ENCODE results near the gene FRMPD1.

DNA sequence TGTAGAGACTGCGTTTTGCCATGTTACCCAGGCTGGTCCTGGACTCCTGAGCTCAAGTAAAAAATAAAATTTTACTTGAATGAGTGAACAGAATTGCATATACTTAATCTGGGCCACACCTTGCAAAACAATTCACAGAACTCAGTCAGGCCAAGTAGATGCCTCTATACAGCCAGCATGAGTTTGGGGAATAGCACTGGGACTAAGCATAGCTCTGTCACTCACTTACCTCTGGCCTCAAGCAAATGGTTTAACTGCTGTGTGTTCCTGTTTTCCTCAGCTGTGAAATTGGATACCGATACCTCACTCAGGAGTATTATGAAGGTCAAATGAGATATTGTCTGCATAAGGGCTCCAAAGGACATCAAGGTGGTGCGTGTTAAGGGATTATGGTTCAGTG, 10.9 kb upstream of the FRMPD1 start:
- TF ChIP-seq POLR2A (IDR thresholded peaks at IDR 0.05; ENCODE audit: low read length) (no peak), GATA1 (IDR thresholded peaks at IDR 0.05; ENCODE audit: low read depth, low read length) (no peak)

Measured in erythroblast (primary cell).